HepG2 (cell line): ENCODE results near the gene NOP9. TPM values are rescaled to one million over a fixed set of nuclear protein-coding genes. Genes with fewer than 3 reads are reported as not detected.

ENCODE experiments used
- CENPBD1 ChIP-seq: sonication (generic); formaldehyde crosslinking; IDR thresholded peaks from 2 replicates; pipeline ENCODE4 v1.8.0; 2022; ENCODE audit warnings: missing genetic modification reagents, low read depth, mild to moderate bottlenecking, borderline replicate concordance
- FOSL1 ChIP-seq: sonication (generic); formaldehyde crosslinking; IDR thresholded peaks from 2 replicates; pipeline ENCODE4 v1.9.0; 2021; ENCODE audit warnings: missing genetic modification reagents, borderline replicate concordance
- HES4 ChIP-seq: sonication (generic); formaldehyde crosslinking; IDR thresholded peaks from 2 replicates; pipeline ENCODE4 v1.9.0; 2021; ENCODE audit warnings: mild to moderate bottlenecking, missing genetic modification reagents, borderline replicate concordance
- HNRNPL ChIP-seq: fragments of 200-400 bp; formaldehyde crosslinking; IDR thresholded peaks from 2 replicates; pipeline ENCODE4 v1.6.1; 2017; ENCODE audit warnings: mild to moderate bottlenecking, low read depth, low read length
- PRDM4 ChIP-seq: sonication (generic); formaldehyde crosslinking; IDR thresholded peaks from 2 replicates; pipeline ENCODE4 v1.9.0; 2021; ENCODE audit warnings: missing genetic modification reagents, borderline replicate concordance
- U2AF1 ChIP-seq: fragments of 200-400 bp; formaldehyde crosslinking; optimal IDR thresholded peaks from 2 replicates; pipeline ENCODE3; 2017; ENCODE audit warnings: mild to moderate bottlenecking, low read depth, low read length
- UBTF ChIP-seq: sonication (generic); formaldehyde crosslinking; IDR thresholded peaks from 2 replicates; pipeline ENCODE4 v1.4.0; 2020; ENCODE audit warnings: mild to moderate bottlenecking, missing genetic modification reagents
- USF2 ChIP-seq, 2 experiments: sonication (generic) in 1 of 2; formaldehyde crosslinking in 1 of 2; IDR thresholded peaks; 2 replicates each; pipeline versions ENCODE4 v1.5.1 to v1.6.1; 2011 to 2020; ENCODE audit warnings: borderline replicate concordance in 1 of 2, low read depth in 1 of 2, low read length in 1 of 2, mild to moderate bottlenecking in 1 of 2, missing genetic modification reagents in 1 of 2, moderate library complexity in 1 of 2
- ZHX2 ChIP-seq, 2 experiments: sonication (generic) in 1 of 2; formaldehyde crosslinking in 1 of 2; IDR thresholded peaks; 2 replicates each; pipeline versions ENCODE4 v1.6.1 to v1.9.0; 2014 to 2022; ENCODE audit warnings: antibody characterized with exemption in 1 of 2, borderline replicate concordance in 1 of 2, inconsistent platforms in 1 of 2, low read depth in 1 of 2, missing genetic modification reagents in 1 of 2
- ZNF577 ChIP-seq: sonication (generic); formaldehyde crosslinking; IDR thresholded peaks from 2 replicates; pipeline ENCODE4 v1.4.0; 2020; ENCODE audit warnings: mild to moderate bottlenecking, low read depth, missing genetic modification reagents, borderline replicate concordance
- ZNF605 ChIP-seq: sonication (generic); formaldehyde crosslinking; IDR thresholded peaks from 2 replicates; pipeline ENCODE4 v1.8.0; 2022; ENCODE audit warnings: mild to moderate bottlenecking, missing genetic modification reagents
- ZNF788 ChIP-seq: sonication (generic); formaldehyde crosslinking; IDR thresholded peaks from 2 replicates; pipeline ENCODE4 v1.5.0; 2020; ENCODE audit warnings: mild to moderate bottlenecking, missing genetic modification reagents, borderline replicate concordance
- polyA plus RNA-seq, 8 experiments: library from polyadenylated mRNA; depleted of rRNA in 3 of 8; stranded (reverse) in 7 of 8; unstranded in 1 of 8; fragments of >200 nt; fragmentation: Illumina TruSeq in 4 of 8; extraction: Trizol in 4 of 8; gene quantifications; 2 replicates each; pipeline versions ENCODE4 v1.2.1 to v1.2.3, GENCODE V29; 2011 to 2016; ENCODE audit warnings: low read depth in 4 of 8, missing spikeins in 1 of 8, mixed read lengths in 1 of 8; ENCODE audit not compliant: insufficient read depth in 1 of 8
- total RNA-seq, 5 experiments: library from RNA; depleted of rRNA; stranded (reverse); fragments of >200 nt; fragmentation: Illumina TruSeq; extraction: Trizol; gene quantifications; 2 replicates each; pipeline ENCODE4 v1.2.3, GENCODE V29; 2016; ENCODE audit warnings: low read depth in 1 of 5

The NOP9 gene
- total and polyA plus RNA-seq, 2 of the 13 experiments (the other 11 are each of a cell fraction or from before 2014, with no cell fraction given) = 24.5 to 61.6 TPM

- no peak for TF ChIP-seq ZHX2 (IDR thresholded peaks at IDR 0.05; ENCODE audit: low read depth)
- TF ChIP-seq ZHX2 (CRISPR knock-in tag; IDR thresholded peaks at IDR 0.05; ENCODE audit: borderline replicate concordance) = no peak
- no peak for TF ChIP-seq CENPBD1 (CRISPR knock-in tag)
- peak; percentile 82 for TF ChIP-seq ZNF605 (CRISPR knock-in tag)
- TF ChIP-seq FOSL1 (CRISPR knock-in tag) = no peak
- 0 out of 2 replicates have a peak, but pooled peaks have one; percentile 2 for TF ChIP-seq USF2 (IDR thresholded peaks at IDR 0.05; ENCODE audit: low read depth, low read length)
- TF ChIP-seq USF2 (CRISPR knock-in tag; IDR thresholded peaks at IDR 0.05; ENCODE audit: borderline replicate concordance) = no peak
- TF ChIP-seq ZNF577 (CRISPR knock-in tag) = no peak
- TF ChIP-seq U2AF1 = no peak
- peak; percentile 42; the same call in 1 of the 2 replicates for TF ChIP-seq ZNF788
- no peak for TF ChIP-seq PRDM4 (CRISPR knock-in tag)
- TF ChIP-seq HES4 = peak; percentile 34; the same call in 1 of the 2 replicates
- 0 out of 2 replicates have a peak, but pooled peaks have one; percentile 14 for TF ChIP-seq UBTF (CRISPR knock-in tag)
- no peak for TF ChIP-seq HNRNPL
These were observed 43.5 kb upstream of the NOP9 start (continued) for GRCh38 chr14:24255931-24256711.
